Caco-2 (cell line): ENCODE results near the gene ELAVL1. TPM values are rescaled to one million over a fixed set of nuclear protein-coding genes. Genes with fewer than 3 reads are reported as not detected.
A peak's percentile ranks its signal among the peaks of the same experiment; 100 is the strongest.

Experiments
- BruUV-seq: library from RNA; stranded (reverse); fragments of 400-500 nt; replicated peaks from 2 replicates; lab custom pipeline; 2021; lab: Mats Ljungman, UMichigan
- CTCF ChIA-PET: fragments of 300-600 bp; sonication (Branson Sonifier 250); formaldehyde crosslinking; loops from one replicate; lab custom pipeline; 2022; ENCODE audit warnings: antibody characterized with exemption; lab: Charles Lee
- POLR2A ChIA-PET: fragments of 300-600 bp; sonication (Branson Sonifier 250); formaldehyde crosslinking; loops from one replicate; lab custom pipeline; 2022; ENCODE audit warnings: antibody characterized with exemption; lab: Charles Lee
- DNase-seq, 2 experiments: peaks; one replicate each; pipeline versions ENCODE4 v3.0.0 to v3.0.0-alpha.2; 2020 to 2022
- H3K27me3 ChIP-seq: replicated peaks from 2 replicates; pipeline ENCODE4 v1.6.0; 2011; ENCODE audit warnings: low read length; ENCODE audit not compliant: control insufficient read depth, insufficient read depth
- H3K36me3 ChIP-seq: 2 replicates; pipeline ENCODE4 v1.5.1; 2011; ENCODE audit warnings: low read length; ENCODE audit not compliant: control insufficient read depth, insufficient read depth
- H3K4me1 ChIP-seq: fragments of 250-450 bp; sonication (Bioruptor Pico); 2 replicates; pipeline ENCODE4 v1.5.1; 2020; ENCODE audit warnings: mild to moderate bottlenecking
- H3K4me3 ChIP-seq: 2 replicates; pipeline ENCODE4 v1.5.1; 2011; ENCODE audit warnings: low read depth, mild to moderate bottlenecking, control low read depth, low read length
- H3K9me3 ChIP-seq: fragments of 250-450 bp; sonication (Bioruptor Pico); 2 replicates; pipeline ENCODE4 v1.5.1; 2020; ENCODE audit warnings: mild to moderate bottlenecking, moderate library complexity
- H3K27ac Mint-ChIP-seq: one replicate; pipeline ENCODE4 v1.8.0; 2022; ENCODE audit warnings: mixed read lengths; ENCODE audit not compliant: unreplicated experiment
- H3K27me3 Mint-ChIP-seq: one replicate; pipeline ENCODE4 v1.8.0; 2022; ENCODE audit warnings: mixed read lengths; ENCODE audit not compliant: insufficient read depth, unreplicated experiment
- H3K36me3 Mint-ChIP-seq: one replicate; pipeline ENCODE4 v1.8.0; 2022; ENCODE audit warnings: mild to moderate bottlenecking, mixed read lengths; ENCODE audit not compliant: insufficient read depth, unreplicated experiment
- H3K4me1 Mint-ChIP-seq: one replicate; pipeline ENCODE4 v1.8.0; 2022; ENCODE audit warnings: low read depth, mixed read lengths; ENCODE audit not compliant: unreplicated experiment
- H3K4me3 Mint-ChIP-seq: one replicate; pipeline ENCODE4 v1.8.0; 2022; ENCODE audit warnings: mild to moderate bottlenecking, moderate library complexity, mixed read lengths; ENCODE audit not compliant: unreplicated experiment
- H3K9me3 Mint-ChIP-seq: one replicate; pipeline ENCODE4 v1.8.0; 2022; ENCODE audit warnings: mixed read lengths; ENCODE audit not compliant: unreplicated experiment
- intact Hi-C: fragments of 100-400 bp; cut with micrococcal nuclease; formaldehyde crosslinking; loops from one replicate; pipeline ENCODE4 v1.10.0; 2022; ENCODE audit not compliant: unreplicated experiment
- total RNA-seq: library from RNA; stranded (reverse); gene quantifications from 2 replicates; pipeline ENCODE4 v1.2.3, GENCODE V29; 2022
- TF ChIP-seq, protein P1 (sequence below), 2 experiments: fragments of 200-600 bp in 1 of 2; IDR thresholded peaks; 1 replicate in 1 of 2; 2 replicates in 1 of 2; pipeline versions ENCODE4 v1.5.1 to v1.8.0; 2011 to 2022; ENCODE audit warnings: antibody characterized with exemption in 1 of 2, control low read depth in 1 of 2, inconsistent platforms in 1 of 2, low read depth in 1 of 2, low read length in 1 of 2, mild to moderate bottlenecking in 1 of 2, moderate library complexity in 1 of 2; ENCODE audit not compliant: insufficient read depth in 1 of 2, severe bottlenecking in 1 of 2, unreplicated experiment in 1 of 2

Gene ELAVL1
- total RNA-seq, 1 experiment from 2014 or later: 117 TPM

DNA sequence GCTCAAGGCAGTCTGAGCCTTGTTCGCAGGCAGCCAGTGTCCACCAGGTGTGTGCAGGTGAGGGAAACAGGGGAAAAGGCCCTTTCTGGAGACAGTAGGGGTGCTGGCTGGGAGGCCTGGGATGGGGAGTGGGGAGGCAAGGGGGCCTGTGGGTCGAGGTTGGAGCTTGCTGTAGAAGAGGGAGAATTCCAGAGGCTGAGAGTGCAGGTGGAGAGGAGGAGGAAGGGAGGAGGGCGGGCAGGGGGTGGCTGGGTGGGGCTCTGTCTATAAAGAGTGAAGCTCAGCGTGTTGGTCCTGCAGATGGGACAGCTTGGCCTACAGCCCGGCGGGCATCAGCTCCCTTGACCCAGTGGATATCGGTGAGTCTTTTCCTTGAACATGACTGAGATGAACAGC is 47.0 kb upstream of the ELAVL1 start, which contains the start of gene CCL25:
CCL25 (plus strand) TSS at position 297 of the 396 bp plus-strand sequence. CDS start 290 bp downstream, outside the sequence.
- ChIA-PET POLR2A (interaction anchor here (0.6 kb wide), 1 partner anchor 80 kb away, joined by 3 read pairs; no protein-coding TSS in a partner anchor), CTCF (interaction anchor here (0.5 to 0.6 kb wide), 2 partner anchors 328 to 526 kb away, joined by 4 read pairs; no protein-coding TSS in a partner anchor)
- H3K4me1 Mint-ChIP-seq: peaks cover 7% of the 10 kb centered on the region
- intact Hi-C loops: no loop called here
- no TSS peak for BruUV-seq
- Histone ChIP-seq H3K27me3 (no peaks in the 10 kb centered on the region), H3K4me3 (no peak within 1 kb of the TSS), H3K36me3 (no peaks in the 10 kb centered on the region), H3K9me3 (no peaks in the 10 kb centered on the region), H3K4me1 (peaks cover 4% of the 10 kb centered on the region; the same call in 1 of the 2 replicates)
- no peak for DNase-seq
- H3K27me3 Mint-ChIP-seq: no peaks in the 10 kb centered on the region
- no peak within 1 kb of the TSS for H3K4me3 Mint-ChIP-seq
- TF ChIP-seq, protein P1, sequence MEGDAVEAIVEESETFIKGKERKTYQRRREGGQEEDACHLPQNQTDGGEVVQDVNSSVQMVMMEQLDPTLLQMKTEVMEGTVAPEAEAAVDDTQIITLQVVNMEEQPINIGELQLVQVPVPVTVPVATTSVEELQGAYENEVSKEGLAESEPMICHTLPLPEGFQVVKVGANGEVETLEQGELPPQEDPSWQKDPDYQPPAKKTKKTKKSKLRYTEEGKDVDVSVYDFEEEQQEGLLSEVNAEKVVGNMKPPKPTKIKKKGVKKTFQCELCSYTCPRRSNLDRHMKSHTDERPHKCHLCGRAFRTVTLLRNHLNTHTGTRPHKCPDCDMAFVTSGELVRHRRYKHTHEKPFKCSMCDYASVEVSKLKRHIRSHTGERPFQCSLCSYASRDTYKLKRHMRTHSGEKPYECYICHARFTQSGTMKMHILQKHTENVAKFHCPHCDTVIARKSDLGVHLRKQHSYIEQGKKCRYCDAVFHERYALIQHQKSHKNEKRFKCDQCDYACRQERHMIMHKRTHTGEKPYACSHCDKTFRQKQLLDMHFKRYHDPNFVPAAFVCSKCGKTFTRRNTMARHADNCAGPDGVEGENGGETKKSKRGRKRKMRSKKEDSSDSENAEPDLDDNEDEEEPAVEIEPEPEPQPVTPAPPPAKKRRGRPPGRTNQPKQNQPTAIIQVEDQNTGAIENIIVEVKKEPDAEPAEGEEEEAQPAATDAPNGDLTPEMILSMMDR (IDR thresholded peaks at IDR 0.05; ENCODE audit: insufficient read depth in 1 of 2, low read depth in 1 of 2, low read length in 1 of 2, severe bottlenecking in 1 of 2, unreplicated experiment in 1 of 2): no peak
- no peaks in the 10 kb centered on the region for H3K36me3 Mint-ChIP-seq
- no peaks in the 10 kb centered on the region for H3K9me3 Mint-ChIP-seq
- H3K27ac Mint-ChIP-seq: no peak within 1 kb of the TSS

DNA sequence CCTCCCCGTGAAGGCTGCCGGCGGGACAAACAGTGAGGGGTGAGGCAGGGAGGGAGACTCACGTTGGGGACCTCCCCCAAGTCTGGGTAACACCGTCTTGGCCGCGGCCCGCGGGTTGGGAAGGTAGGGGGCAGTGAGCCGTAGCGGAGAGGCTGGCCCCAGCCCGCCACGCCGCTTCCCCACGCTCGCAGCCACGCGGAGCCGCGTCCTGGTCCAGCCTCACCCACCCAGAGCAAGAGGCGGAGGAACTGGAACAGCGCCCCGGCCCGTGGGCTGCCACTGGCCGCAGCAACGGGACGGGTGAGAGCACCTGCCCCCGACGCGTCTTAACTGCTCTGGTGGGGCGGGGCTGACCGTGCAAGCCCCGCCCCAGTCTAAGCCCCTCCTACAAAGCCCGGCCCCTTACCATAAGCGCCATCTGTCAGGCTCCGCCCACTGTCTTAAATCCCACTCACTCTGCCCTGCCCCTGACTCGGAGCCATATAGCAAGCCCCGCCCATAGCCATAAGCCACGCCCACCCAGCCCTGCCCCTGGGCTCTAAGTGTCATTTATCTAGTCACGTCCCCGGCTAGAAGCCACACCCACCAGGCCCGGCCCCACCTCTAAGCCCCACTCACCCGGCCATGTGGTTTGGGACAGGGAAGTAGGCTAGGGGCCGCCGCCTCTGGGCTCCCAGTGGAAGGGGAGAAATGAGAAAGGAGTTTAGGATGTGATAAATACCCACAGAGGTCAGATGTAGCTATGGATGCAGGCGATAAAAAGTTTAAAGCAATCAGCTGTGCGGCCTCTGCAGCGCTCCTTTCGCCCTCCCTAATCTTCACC is 45.0 kb upstream of the ELAVL1 start:
- peak overlapping the region; percentile 37 for H3K4me3 ChIP-seq
- H3K4me1 Mint-ChIP-seq: peaks cover 7% of the 10 kb centered on the region
- peak overlapping the region; percentile 42 for H3K27ac Mint-ChIP-seq
- ChIA-PET POLR2A (no interaction called here), CTCF (no interaction called here)
- no TSS peak for BruUV-seq
- no peaks in the 10 kb centered on the region for H3K9me3 ChIP-seq
- H3K4me1 ChIP-seq: peaks cover 4% of the 10 kb centered on the region; the same call in 1 of the 2 replicates
- H3K4me3 Mint-ChIP-seq: peak overlapping the region; percentile 63
- no peaks in the 10 kb centered on the region for H3K9me3 Mint-ChIP-seq
- H3K27me3 Mint-ChIP-seq: no peaks in the 10 kb centered on the region
- DNase-seq: peak; percentile 81 to 92
- H3K36me3 Mint-ChIP-seq: no peaks in the 10 kb centered on the region
- no peaks in the 10 kb centered on the region for H3K36me3 ChIP-seq
- intact Hi-C loops: no loop called here
- TF ChIP-seq, protein P1 (IDR thresholded peaks at IDR 0.05; ENCODE audit: insufficient read depth in 1 of 2, low read depth in 1 of 2, low read length in 1 of 2, severe bottlenecking in 1 of 2, unreplicated experiment in 1 of 2): no peak
- no peaks in the 10 kb centered on the region for H3K27me3 ChIP-seq

DNA sequence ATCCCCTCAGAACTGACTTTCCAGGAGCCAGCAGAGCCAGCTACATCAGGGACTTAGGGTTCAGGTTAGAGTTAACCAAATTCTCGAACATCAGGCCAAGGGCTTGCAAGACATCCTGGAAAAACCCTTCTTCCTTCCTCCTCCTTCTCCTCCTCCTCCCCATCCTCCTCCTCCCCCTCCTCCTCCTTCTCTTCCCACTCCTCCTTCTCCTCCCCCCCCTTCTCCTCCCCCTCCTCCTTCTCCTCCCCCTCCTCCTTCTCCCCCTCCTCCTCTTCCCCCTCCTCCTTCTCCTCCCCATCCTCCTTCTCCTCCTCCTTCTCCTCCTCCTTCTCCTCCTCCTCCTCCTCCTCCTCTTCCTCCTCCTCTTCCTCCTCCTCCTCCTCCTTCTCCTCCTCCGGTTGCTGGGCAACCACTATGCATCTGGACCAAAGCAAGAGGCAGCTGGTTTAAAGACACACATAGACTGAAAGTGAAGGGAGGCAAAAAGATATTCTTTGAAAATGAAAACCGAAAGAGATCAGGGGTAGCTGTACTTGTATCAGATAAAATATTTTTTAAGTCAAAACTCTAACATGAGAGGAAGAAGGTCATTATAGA is 41.2 kb upstream of the ELAVL1 start:
- TF ChIP-seq, protein P1 (IDR thresholded peaks at IDR 0.05; ENCODE audit: insufficient read depth in 1 of 2, low read depth in 1 of 2, low read length in 1 of 2, severe bottlenecking in 1 of 2, unreplicated experiment in 1 of 2): no peak
- BruUV-seq: no TSS peak
- Mint-ChIP-seq H3K9me3 (no peaks in the 10 kb centered on the region), H3K4me1 (no peaks in the 10 kb centered on the region), H3K4me3 (no peak overlapping the region), H3K27ac (no peak overlapping the region), H3K36me3 (no peaks in the 10 kb centered on the region), H3K27me3 (no peaks in the 10 kb centered on the region)
- H3K36me3 ChIP-seq: no peaks in the 10 kb centered on the region
- no peak overlapping the region for H3K4me3 ChIP-seq
- H3K27me3 ChIP-seq: no peaks in the 10 kb centered on the region
- no peaks in the 10 kb centered on the region for H3K9me3 ChIP-seq
- DNase-seq: no peak
- peaks cover 4% of the 10 kb centered on the region; the same call in 1 of the 2 replicates for H3K4me1 ChIP-seq
- POLR2A ChIA-PET: no interaction called here
- CTCF ChIA-PET: interaction anchor here (0.6 kb wide), 1 partner anchor 21 kb away, joined by 6 read pairs; no protein-coding TSS in a partner anchor
- intact Hi-C loops: no loop called here
